ENCODE measurements around the gene RIPPLY3.
"Not testable (repeated sequence)": the region's sequence is repeated elsewhere in the genome, so short reads cannot be mapped to it uniquely, and the experiment has no call there.

The RIPPLY3 gene

GRCh38 chr21:36981049-36981391 is 25.5 kb upstream of the RIPPLY3 start:
- DNase-seq (ENCODE audit: low read depth), result no peak

- no peak for DNase-seq (ENCODE audit: low read depth)
Measured at GRCh38 chr21:36981977-36982700, 24.4 kb upstream of the RIPPLY3 start.

GRCh38 chr21:36985751-36986594 is 20.5 kb upstream of the RIPPLY3 start:
- DNase-seq (ENCODE audit: low read depth), result no peak

- DNase-seq (ENCODE audit: low read depth), result no peak
Measured at GRCh38 chr21:36987845-36988244, 18.7 kb upstream of the RIPPLY3 start.

- DNase-seq (ENCODE audit: low read depth), result no peak
Measured at GRCh38 chr21:36988536-36988935, 18.0 kb upstream of the RIPPLY3 start.

- not testable (repeated sequence) for DNase-seq (ENCODE audit: low read depth)
Measured at GRCh38 chr21:36989199-36989698, 17.3 kb upstream of the RIPPLY3 start.

GRCh38 chr21:36989699-36990507 is 16.6 kb upstream of the RIPPLY3 start:
- DNase-seq (ENCODE audit: low read depth), result peak; percentile 86

- DNase-seq (ENCODE audit: low read depth), result no peak
Measured at GRCh38 chr21:36990508-36991205, 15.8 kb upstream of the RIPPLY3 start.

GRCh38 chr21:36992671-36993070 is 13.8 kb upstream of the RIPPLY3 start:
- no peak for DNase-seq (ENCODE audit: low read depth)

- DNase-seq (ENCODE audit: low read depth), result no peak
Measured at GRCh38 chr21:36994501-36995158, 11.9 kb upstream of the RIPPLY3 start.

GRCh38 chr21:36995285-36995684 is 11.2 kb upstream of the RIPPLY3 start:
- not testable (repeated sequence) for DNase-seq (ENCODE audit: low read depth)

- no peak for DNase-seq (ENCODE audit: low read depth)
Measured at GRCh38 chr21:36999131-36999898, 7.2 kb upstream of the RIPPLY3 start.

GRCh38 chr21:37000381-37000780 is 6.1 kb upstream of the RIPPLY3 start:
- no peak for DNase-seq (ENCODE audit: low read depth)

- no peak for DNase-seq (ENCODE audit: low read depth)
Measured at GRCh38 chr21:37001441-37001840, 5.1 kb upstream of the RIPPLY3 start.

GRCh38 chr21:37002851-37003250 is 3.7 kb upstream of the RIPPLY3 start:
- not testable (repeated sequence) for DNase-seq (ENCODE audit: low read depth)

- DNase-seq (ENCODE audit: low read depth), result not testable (repeated sequence)
Measured at GRCh38 chr21:37003917-37004316, 2.6 kb upstream of the RIPPLY3 start.

GRCh38 chr21:37005548-37006485 is 685 bp upstream of the RIPPLY3 start:
- no peak for DNase-seq (ENCODE audit: low read depth)

GRCh38 chr21:37008724-37009123 is 2.2 kb downstream of the RIPPLY3 start:
- DNase-seq (ENCODE audit: low read depth), result no peak

GRCh38 chr21:37009740-37010341 is 3.3 kb downstream of the RIPPLY3 start:
- peak; percentile 39 for DNase-seq (ENCODE audit: low read depth)
